B cell (primary cell): ENCODE data around the gene SIK3. TPM values are rescaled to one million over a fixed set of nuclear protein-coding genes. Genes with fewer than 3 reads are reported as not detected.

ENCODE experiments used
- ATAC-seq: fragments of 200-7000 bp; cut with Tn5 transposase; one replicate; pipeline ENCODE4 v1.10.0; 2021; ENCODE audit warnings: low read depth, mild to moderate bottlenecking, moderate number of reproducible peaks, moderate library complexity
- CTCF ChIA-PET: fragments of 350-600 bp; sonication (Branson Sonifier 250); formaldehyde crosslinking; loops from one replicate; lab custom pipeline; 2021; ENCODE audit warnings: antibody characterized with exemption, inconsistent platforms; lab: Charles Lee
- POLR2A ChIA-PET: fragments of 350-600 bp; sonication (Branson Sonifier 250); formaldehyde crosslinking; loops from one replicate; lab custom pipeline; 2021; ENCODE audit warnings: antibody characterized with exemption; lab: Charles Lee
- DNase-seq: peaks from one replicate; pipeline ENCODE4 v3.0.0; 2013
- H2AFZ ChIP-seq: 2 replicates; pipeline ENCODE4 v1.6.1; 2012; ENCODE audit warnings: mild to moderate bottlenecking, low read depth, low read length; ENCODE audit not compliant: insufficient read depth, poor library complexity, severe bottlenecking
- H3K27ac ChIP-seq, 2 donors: 1 replicate in 1 of 2; 2 replicates in 1 of 2; pipeline ENCODE4 v1.5.1; 2012 to 2013; ENCODE audit warnings: low read length in 2 of 2, mild to moderate bottlenecking in 2 of 2, moderate library complexity in 1 of 2
- H3K27me3 ChIP-seq, 4 experiments: fragments of 200-600 bp in 1 of 4; sonication (generic) in 1 of 4; replicated peaks in 1 of 4; 1 replicate in 2 of 4; 2 replicates in 2 of 4; pipeline versions ENCODE4 v1.6.1 to v1.7.0; 2013 to 2016; ENCODE audit warnings: low read length in 3 of 4, mild to moderate bottlenecking in 2 of 4, mixed read lengths in 1 of 4, moderate library complexity in 1 of 4; ENCODE audit not compliant: insufficient read depth in 4 of 4, control insufficient read depth in 3 of 4; ENCODE audit errors: control extremely low read depth in 1 of 4
- H3K36me3 ChIP-seq, 2 experiments: replicated peaks in 1 of 2; 1 replicate in 1 of 2; 2 replicates in 1 of 2; pipeline versions ENCODE4 v1.6.1 to v1.7.1; 2013; ENCODE audit warnings: low read length in 1 of 2; ENCODE audit not compliant: insufficient read depth in 2 of 2, control insufficient read depth in 1 of 2; ENCODE audit errors: control extremely low read depth in 1 of 2, extremely low read depth in 1 of 2
- H3K4me1 ChIP-seq, 2 donors: fragments of 200-600 bp in 1 of 2; sonication (generic) in 1 of 2; 1 replicate in 1 of 2; 2 replicates in 1 of 2; pipeline versions ENCODE4 v1.5.1 to v1.6.1; 2013 to 2017; ENCODE audit warnings: low read length in 2 of 2; ENCODE audit not compliant: control insufficient read depth in 2 of 2, insufficient read depth in 2 of 2
- H3K4me2 ChIP-seq: replicated peaks from 2 replicates; pipeline ENCODE3; 2012; ENCODE audit warnings: mild to moderate bottlenecking, low read depth, low read length; ENCODE audit not compliant: poor library complexity, severe bottlenecking
- H3K4me3 ChIP-seq, 5 experiments: fragments of 200-600 bp in 1 of 5; sonication (generic) in 1 of 5; 1 replicate in 3 of 5; 2 replicates in 2 of 5; pipeline versions ENCODE4 v1.5.1 to v1.7.0; 2011 to 2016; ENCODE audit warnings: low read length in 4 of 5, mild to moderate bottlenecking in 4 of 5, low read depth in 2 of 5, control low read depth in 1 of 5, moderate library complexity in 1 of 5; ENCODE audit not compliant: insufficient read depth in 1 of 5; ENCODE audit errors: control extremely low read depth in 1 of 5, extremely low read depth in 1 of 5
- H3K79me2 ChIP-seq: fragments of 200-600 bp; sonication (generic); one replicate; pipeline ENCODE4 v1.6.0; 2016; ENCODE audit warnings: low read length; ENCODE audit not compliant: control insufficient read depth, insufficient read depth
- H3K9ac ChIP-seq: fragments of 200-600 bp; sonication (generic); 2 replicates; pipeline ENCODE4 v1.6.1; 2017; ENCODE audit warnings: mild to moderate bottlenecking, low read length, moderate library complexity
- H3K9me3 ChIP-seq, 3 donors: one replicate each; pipeline versions ENCODE4 v1.6.1 to v1.7.1; 2013; ENCODE audit warnings: low read length in 2 of 3; ENCODE audit not compliant: control insufficient read depth in 2 of 3, insufficient read depth in 1 of 3; ENCODE audit errors: control extremely low read depth in 1 of 3
- H4K20me1 ChIP-seq: 2 replicates; pipeline ENCODE4 v1.6.0; 2012; ENCODE audit warnings: mild to moderate bottlenecking, low read length; ENCODE audit not compliant: insufficient read depth, control insufficient read depth, poor library complexity, severe bottlenecking
- H3K27ac Mint-ChIP-seq: one replicate; pipeline ENCODE4 v1.8.0; 2021; ENCODE audit warnings: mixed read lengths
- H3K27me3 Mint-ChIP-seq: one replicate; pipeline ENCODE4 v1.8.0; 2021; ENCODE audit warnings: mixed read lengths
- H3K4me1 Mint-ChIP-seq: one replicate; pipeline ENCODE4 v1.8.0; 2021; ENCODE audit warnings: mixed read lengths
- H3K4me3 Mint-ChIP-seq: one replicate; pipeline ENCODE4 v1.8.0; 2021; ENCODE audit warnings: mixed read lengths
- H3K9me3 Mint-ChIP-seq: one replicate; pipeline ENCODE4 v1.8.0; 2022; ENCODE audit warnings: mixed read lengths; ENCODE audit not compliant: insufficient read depth
- CTCF ChIP-seq: fragments of 200-600 bp; IDR thresholded peaks from one replicate; pipeline ENCODE4 v1.8.0; 2022; ENCODE audit warnings: antibody characterized with exemption, mild to moderate bottlenecking
- EZH2 ChIP-seq: IDR thresholded peaks from 2 replicates; pipeline ENCODE4 v1.6.1; 2012; ENCODE audit warnings: borderline replicate concordance, low read depth, mild to moderate bottlenecking, moderate library complexity, low read length; ENCODE audit not compliant: insufficient read depth, poor library complexity, severe bottlenecking
- WGBS: methylation state at CpG from one replicate; pipeline ENCODE4 v1.1.5; 2013; ENCODE audit warnings: missing lambda C conversion rate; ENCODE audit not compliant: insufficient coverage; 5-methylcytosine and 5-hydroxymethylcytosine counted together
- intact Hi-C: fragments of 100-400 bp; cut with micrococcal nuclease; formaldehyde crosslinking; loops from one replicate; pipeline ENCODE4 v1.10.0; 2022
- polyA plus RNA-seq: library from polyadenylated mRNA; depleted of rRNA; stranded (reverse); fragments of >200 nt; gene quantifications from 2 replicates; pipeline ENCODE4 v1.2.3, GENCODE V29; 2012
- total RNA-seq, 2 donors: library from RNA; stranded (reverse); fragments of 120-200 nt in 1 of 2; gene quantifications; 1 replicate in 1 of 2; 2 replicates in 1 of 2; pipeline versions ENCODE4 v1.2.3 to v1.2.4, GENCODE V29; 2013 to 2022

Gene SIK3
- total and polyA plus RNA-seq, 2 donors (not counting 1 experiment from before 2014, with no cell fraction given): 36.5 to 180 TPM

GRCh38 chr11:116867619-116868018 lies 230.6 kb downstream of the SIK3 start:
- H3K79me2 ChIP-seq: no peaks in the 10 kb centered on the region
- H3K9ac ChIP-seq: no peak overlapping the region
- no peak overlapping the region for H2AFZ ChIP-seq
- H3K4me3 ChIP-seq: no peak overlapping the region
- peaks cover 8 to 95% of the 10 kb centered on the region in 2 experiments for H3K36me3 ChIP-seq
- H3K9me3 ChIP-seq: no peaks in the 10 kb centered on the region
- ATAC-seq: no peak
- H3K27ac ChIP-seq: no peak overlapping the region
- H4K20me1 ChIP-seq: no peaks in the 10 kb centered on the region
- H3K4me3 Mint-ChIP-seq: no peak overlapping the region
- no peaks in the 10 kb centered on the region for H3K9me3 Mint-ChIP-seq
- H3K27me3 ChIP-seq: no peaks in the 10 kb centered on the region
- intact Hi-C loops: no loop called here
- CTCF ChIA-PET: interaction anchor here (1.1 to 4.0 kb wide), 3 partner anchors 12 to 238 kb away, joined by 3 to 11 read pairs (median 6); partner anchors contain the start of gene APOA5
- H3K4me1 Mint-ChIP-seq: no peaks in the 10 kb centered on the region
- DNase-seq: no peak
- H3K27ac Mint-ChIP-seq: no peak overlapping the region
- TF ChIP-seq CTCF: no peak
- no peak for TF ChIP-seq EZH2
- no peaks in the 10 kb centered on the region for H3K4me1 ChIP-seq
- H3K27me3 Mint-ChIP-seq: no peaks in the 10 kb centered on the region
- no peak overlapping the region for H3K4me2 ChIP-seq
- 100% methylated on average over 11 of the region's 11 CpGs for WGBS
- POLR2A ChIA-PET: no interaction called here

GRCh38 chr11:116866804-116867455 lies 231.3 kb downstream of the SIK3 start:
- TF ChIP-seq CTCF (no peak), EZH2 (no peak)
- no peaks in the 10 kb centered on the region for H3K4me1 ChIP-seq
- no peaks in the 10 kb centered on the region for H3K79me2 ChIP-seq
- no peaks in the 10 kb centered on the region for H3K27me3 ChIP-seq
- H3K4me1 Mint-ChIP-seq: no peaks in the 10 kb centered on the region
- CTCF ChIA-PET: interaction anchor here (1.1 to 4.0 kb wide), 4 partner anchors 9 to 239 kb away, joined by 3 to 11 read pairs (median 6); partner anchors contain the start of gene APOA5
- POLR2A ChIA-PET: no interaction called here
- H2AFZ ChIP-seq: no peak overlapping the region
- no peak overlapping the region for H3K4me3 Mint-ChIP-seq
- H3K4me2 ChIP-seq: no peak overlapping the region
- 95% methylated on average over 3 of the region's 6 CpGs for WGBS
- H3K27ac Mint-ChIP-seq: no peak overlapping the region
- no peak overlapping the region for H3K4me3 ChIP-seq
- H3K27ac ChIP-seq: no peak overlapping the region
- H3K27me3 Mint-ChIP-seq: no peaks in the 10 kb centered on the region
- H3K9ac ChIP-seq: no peak overlapping the region
- H3K9me3 ChIP-seq: no peaks in the 10 kb centered on the region
- H4K20me1 ChIP-seq: no peaks in the 10 kb centered on the region
- H3K36me3 ChIP-seq: peaks cover 4 to 95% of the 10 kb centered on the region in 2 experiments
- no peaks in the 10 kb centered on the region for H3K9me3 Mint-ChIP-seq
- DNase-seq (no peak), ATAC-seq (no peak)
- intact Hi-C loops: no loop called here
